Renal pelvis (tissue), 4 donors: ENCODE data around the gene LRRC37A3. TPM values are rescaled to one million over a fixed set of nuclear protein-coding genes. Genes with fewer than 3 reads are reported as not detected.
"Not testable (repeated sequence)": the region's sequence is repeated elsewhere in the genome, so short reads cannot be mapped to it uniquely, and the experiment has no call there.

ENCODE experiments used
- DNase-seq: peaks from one replicate; pipeline ENCODE4 v3.0.0-alpha.2; 2013
- polyA plus RNA-seq, 3 donors: library from polyadenylated mRNA; unstranded; fragments of 120-200 nt; gene quantifications; one replicate each; pipeline ENCODE4 v1.2.1, GENCODE V29; 2013; ENCODE audit not compliant: insufficient read length in 3 of 3

Gene LRRC37A3
- polyA plus RNA-seq, 3 donors = 25.2 to 37.6 (median 31.0) TPM

DNA sequence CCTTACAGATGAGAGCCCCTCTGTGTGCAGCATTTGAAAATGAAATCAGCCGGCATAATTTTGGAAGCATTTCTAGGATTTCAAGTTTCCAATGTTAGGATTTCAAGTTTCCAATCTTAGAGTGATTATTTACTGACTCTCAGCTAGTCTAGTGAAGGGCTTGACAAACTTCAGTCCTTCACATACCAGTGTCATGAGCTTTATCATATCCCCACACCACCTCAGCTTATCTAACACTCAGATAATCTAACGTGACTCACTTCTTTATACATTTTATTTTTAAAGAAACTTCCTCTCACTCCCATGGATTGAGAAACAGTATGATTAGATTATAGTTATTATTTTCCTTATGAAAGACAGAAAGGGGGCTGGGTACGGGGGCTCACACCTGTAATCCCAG, 9.4 kb upstream of the LRRC37A3 start:
- not testable (repeated sequence) for DNase-seq

DNA sequence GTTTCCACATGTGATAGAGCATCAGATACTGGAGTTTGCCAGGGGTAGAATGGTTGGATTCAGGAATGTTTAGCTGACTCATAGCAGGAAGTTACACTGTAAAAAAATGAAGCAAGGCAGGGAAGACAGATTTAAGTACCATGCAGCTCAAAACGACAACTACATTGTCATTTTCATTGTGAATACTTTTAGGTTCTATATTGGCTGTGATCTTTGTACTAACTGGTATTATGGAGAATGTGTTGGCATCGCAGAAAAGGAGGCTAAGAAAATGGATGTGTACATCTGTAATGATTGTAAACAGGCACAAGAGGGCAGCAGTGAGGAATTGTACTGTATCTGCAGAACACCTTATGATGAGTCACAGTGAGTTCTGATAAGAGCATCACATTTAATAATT, 8.2 kb upstream of the LRRC37A3 start:
- DNase-seq = not testable (repeated sequence)

GRCh38 chr17:64926430-64926829, 7.2 kb upstream of the LRRC37A3 start:
- DNase-seq = not testable (repeated sequence)

DNA sequence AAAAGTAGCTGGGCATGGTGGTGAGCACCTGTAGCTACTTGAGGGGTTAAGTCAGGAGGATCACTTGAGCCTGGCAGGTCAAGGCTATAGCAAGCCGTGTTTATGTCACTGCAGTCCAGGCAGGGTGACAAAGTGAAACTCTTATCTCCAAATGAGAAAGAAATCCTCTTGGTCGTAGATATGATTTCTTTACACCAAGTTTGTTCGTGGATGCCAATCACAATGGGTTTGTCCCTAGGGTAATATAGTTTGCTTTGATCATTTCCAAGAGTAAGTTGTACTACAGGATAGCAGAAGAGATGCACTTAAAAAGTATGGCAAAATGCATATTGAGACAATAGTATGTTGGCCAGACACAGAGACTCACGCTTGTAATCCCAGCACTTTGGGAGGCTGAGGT, 6.0 kb upstream of the LRRC37A3 start:
- DNase-seq = not testable (repeated sequence)

GRCh38 chr17:64923051-64923568, 3.8 kb upstream of the LRRC37A3 start:
- not testable (repeated sequence) for DNase-seq

- no peak for DNase-seq
Measured at GRCh38 chr17:64920419-64921172, 1.3 kb upstream of the LRRC37A3 start.

DNA sequence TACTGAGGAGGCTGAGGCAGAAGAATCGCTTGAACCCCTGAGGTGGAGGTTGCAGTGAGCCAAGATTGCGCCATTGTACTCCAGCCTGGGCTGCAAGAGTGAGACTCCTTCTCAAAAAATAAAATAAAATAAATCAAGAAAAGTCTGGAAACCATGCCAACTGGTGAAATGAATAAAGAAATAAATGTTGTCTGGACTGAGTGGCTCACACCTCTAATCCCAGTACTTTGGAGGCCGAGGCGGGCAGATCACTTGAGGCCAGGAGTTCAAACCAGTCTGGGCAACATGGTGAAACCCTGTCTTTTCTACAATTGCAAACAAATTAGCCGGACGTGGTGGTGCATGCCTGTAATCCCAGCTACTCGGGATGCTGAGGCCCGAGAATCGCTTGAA, 744 bp upstream of the LRRC37A3 start:
- no peak for DNase-seq

GRCh38 chr17:64918842-64919288, 413 bp downstream of the LRRC37A3 start:
- DNase-seq = not testable (repeated sequence)

DNA sequence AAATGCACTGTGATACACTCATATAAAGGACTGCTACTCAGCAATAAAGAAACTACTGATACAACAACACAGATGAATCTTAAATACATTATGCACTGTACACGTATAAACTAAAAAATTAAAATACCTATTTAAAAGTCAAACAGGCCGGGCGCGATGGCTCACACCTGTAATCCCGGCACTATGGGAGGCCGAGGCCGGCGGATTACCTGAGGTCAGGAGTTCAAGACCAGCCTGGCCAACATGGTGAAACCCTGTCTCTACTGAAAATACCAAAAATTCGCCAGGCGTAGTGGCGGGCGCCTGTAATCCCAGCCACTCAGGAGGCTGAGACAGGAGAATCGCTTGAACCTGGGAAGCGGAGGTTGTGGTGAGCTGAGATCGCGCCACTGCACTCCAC, 1.7 kb downstream of the LRRC37A3 start:
- not testable (repeated sequence) for DNase-seq

GRCh38 chr17:64915244-64915643, 4.0 kb downstream of the LRRC37A3 start:
- not testable (repeated sequence) for DNase-seq

DNA sequence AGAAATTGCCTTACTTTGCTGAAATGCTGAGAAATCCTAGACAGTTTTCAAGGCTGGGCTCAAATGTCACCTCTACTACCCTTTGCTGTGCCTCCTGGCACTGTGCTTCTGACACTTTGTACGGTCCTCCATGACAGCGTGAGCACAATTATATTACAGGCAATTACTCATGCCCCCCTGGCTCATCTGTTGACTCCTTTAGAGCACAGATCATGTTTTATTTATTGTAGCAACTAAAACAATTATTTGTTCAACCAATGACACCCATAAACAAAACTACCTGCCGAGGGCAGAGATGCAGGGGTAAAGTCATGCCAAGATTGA, 9.1 kb downstream of the LRRC37A3 start:
- not testable (repeated sequence) for DNase-seq

GRCh38 chr17:64909511-64910190, 9.6 kb downstream of the LRRC37A3 start:
- DNase-seq = not testable (repeated sequence)

GRCh38 chr17:64904069-64904468, 15.2 kb downstream of the LRRC37A3 start:
- DNase-seq = not testable (repeated sequence)

GRCh38 chr17:64897136-64897535, 22.1 kb downstream of the LRRC37A3 start:
- not testable (repeated sequence) for DNase-seq

DNA sequence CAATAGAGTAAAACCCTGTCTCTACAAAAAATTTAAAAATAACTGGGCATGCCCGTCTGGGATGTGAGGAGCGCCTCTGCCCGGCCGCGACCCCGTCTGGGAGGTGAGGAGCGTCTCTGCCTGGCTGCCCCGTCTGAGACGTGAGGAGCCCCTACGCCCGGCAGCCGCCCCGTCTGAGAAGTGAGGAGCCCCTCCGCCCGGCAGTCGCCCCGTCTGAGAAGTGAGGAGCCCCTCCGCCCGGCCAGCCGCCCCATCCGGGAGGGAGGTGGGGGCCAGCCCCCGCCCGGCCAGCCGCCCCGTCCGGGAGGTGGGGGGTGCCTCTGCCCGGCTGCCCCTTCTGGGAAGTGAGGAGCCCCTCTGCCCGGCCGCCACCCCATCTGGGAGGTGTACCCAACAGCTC, 45.1 kb downstream of the LRRC37A3 start:
- not testable (repeated sequence) for DNase-seq

- peak; percentile 27 for DNase-seq
Measured at GRCh38 chr17:64847504-64848466, 71.5 kb downstream of the LRRC37A3 start.

DNA sequence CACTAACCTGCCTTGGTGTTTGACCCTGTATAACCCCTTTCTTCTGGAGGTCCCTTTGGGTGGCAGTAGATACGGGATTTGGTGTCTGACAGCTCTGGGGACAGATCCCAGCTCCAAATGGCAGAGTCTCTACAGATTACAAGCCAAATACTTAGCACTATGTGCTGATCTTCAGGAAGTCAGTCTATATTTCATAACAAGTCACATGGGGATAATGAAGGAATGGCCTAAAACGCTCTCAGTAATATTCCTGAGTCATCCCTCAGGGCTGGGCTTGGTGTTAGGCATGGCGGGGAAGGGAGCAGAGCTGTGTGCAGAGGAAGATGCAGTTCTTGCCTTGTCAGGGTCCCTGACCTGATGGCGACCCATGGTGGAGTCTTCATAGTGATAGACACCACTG, 72.4 kb downstream of the LRRC37A3 start:
- DNase-seq = not testable (repeated sequence)

- not testable (repeated sequence) for DNase-seq
Measured at GRCh38 chr17:64843918-64844317, 75.4 kb downstream of the LRRC37A3 start.

GRCh38 chr17:64842900-64843299, 76.4 kb downstream of the LRRC37A3 start:
- not testable (repeated sequence) for DNase-seq

- not testable (repeated sequence) for DNase-seq
Measured at GRCh38 chr17:64840960-64841359, 78.3 kb downstream of the LRRC37A3 start.

DNA sequence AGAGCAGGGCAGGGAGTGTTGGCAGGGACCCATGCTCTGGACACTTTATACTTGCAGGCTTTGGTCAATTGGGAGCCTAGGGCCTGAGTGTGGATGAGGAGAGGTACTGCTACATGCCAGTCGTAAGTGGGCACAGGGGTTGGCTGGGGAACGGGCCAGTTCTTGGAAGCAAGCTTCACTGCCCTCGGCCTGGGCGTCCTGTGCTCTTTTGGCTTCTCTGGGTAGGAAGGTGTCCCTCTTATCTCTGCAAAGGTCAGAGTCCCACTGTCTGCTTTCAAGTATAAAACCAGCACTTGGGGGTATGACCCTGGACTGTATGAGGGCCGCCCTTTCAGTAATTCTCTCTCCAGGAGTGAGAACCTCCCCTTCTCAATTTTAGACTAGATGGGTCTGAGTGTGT, 80.8 kb downstream of the LRRC37A3 start:
- not testable (repeated sequence) for DNase-seq
